ENCODE results near the gene ROR2.

ROR2 gene

DNA sequence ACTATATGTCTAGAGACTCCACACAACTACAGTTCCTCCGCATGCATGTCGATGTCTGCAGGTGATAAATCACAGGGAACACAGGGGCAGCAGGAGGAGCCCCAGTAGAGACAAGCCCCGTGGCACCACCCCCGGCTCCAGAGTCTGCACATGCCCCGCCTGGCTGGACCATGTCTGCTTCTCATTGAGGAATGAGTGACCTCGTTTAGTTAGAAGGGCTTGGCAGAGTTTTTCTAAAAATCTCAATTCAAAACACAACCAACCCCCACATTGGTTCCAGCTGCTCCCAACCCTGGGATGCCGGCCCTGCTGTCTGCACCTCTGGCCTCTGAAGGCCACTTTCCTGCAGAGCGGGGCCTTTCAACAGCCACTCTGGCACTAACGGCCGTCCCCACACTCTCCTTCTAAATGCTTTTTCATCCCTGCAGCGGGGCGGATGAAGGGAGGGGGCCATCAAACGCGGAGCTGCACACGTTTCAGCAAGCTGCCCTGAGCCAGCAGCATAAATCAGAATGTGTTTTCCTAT lies 106.3 kb downstream of the ROR2 start:
- no peaks in the 10 kb centered on the region for H4K20me1 ChIP-seq (ENCODE audit: insufficient read depth, low read length)
- H3K27me3 ChIP-seq (ENCODE audit: insufficient read depth, low read length, poor library complexity), result peaks cover 8% of the 10 kb centered on the region
- no peak overlapping the region for H3K4me2 ChIP-seq (ENCODE audit: insufficient read depth, low read length)
- no peak overlapping the region for H2AFZ ChIP-seq (ENCODE audit: low read depth, low read length)
- no peaks in the 10 kb centered on the region for H3K79me2 ChIP-seq (ENCODE audit: insufficient read depth, low read length)
- DNase-seq (no peak), ATAC-seq (ENCODE audit: insufficient read depth, low read depth) (no peak)
- H3K36me3 ChIP-seq (ENCODE audit: insufficient read depth, low read length), result no peaks in the 10 kb centered on the region
- H3K9me3 ChIP-seq (ENCODE audit: insufficient read depth, low read length, severe bottlenecking), result no peaks in the 10 kb centered on the region
- H3K4me3 ChIP-seq (ENCODE audit: low read depth in 1 of 2, low read length in 2 of 2), result no peak overlapping the region
- H3K4me1 ChIP-seq (ENCODE audit: insufficient read depth, low read length), result no peaks in the 10 kb centered on the region
- no peak overlapping the region for H3K9ac ChIP-seq (ENCODE audit: low read depth, low read length)
- no peak overlapping the region for H3K27ac ChIP-seq (ENCODE audit: low read length)
- no peak for TF ChIP-seq CTCF (IDR thresholded peaks at IDR 0.05; ENCODE audit: borderline replicate concordance, extremely low read depth, low read length, poor library complexity, severe bottlenecking)

DNA sequence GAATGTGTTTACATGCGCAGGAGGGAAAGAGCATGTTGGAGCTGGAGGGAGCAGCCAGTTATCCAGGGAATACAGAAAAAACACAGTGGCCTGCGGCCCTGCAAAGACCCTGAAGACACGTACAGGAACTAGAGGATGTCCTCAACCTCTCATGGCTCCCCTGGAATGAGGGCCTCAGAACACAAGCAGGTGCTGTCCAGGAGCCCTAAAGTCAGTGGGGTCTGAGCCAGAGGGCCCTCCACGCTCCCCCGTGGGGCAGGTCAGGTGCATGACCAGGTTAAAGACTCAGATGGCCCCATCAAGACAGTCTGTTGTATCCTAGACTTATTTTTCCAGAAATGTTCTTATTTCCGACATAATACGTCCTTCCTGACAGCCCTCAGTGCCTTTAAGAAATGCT lies 106.9 kb downstream of the ROR2 start:
- no peak overlapping the region for H3K27ac ChIP-seq (ENCODE audit: low read length)
- ATAC-seq (ENCODE audit: insufficient read depth, low read depth), result no peak
- no peaks in the 10 kb centered on the region for H3K9me3 ChIP-seq (ENCODE audit: insufficient read depth, low read length, severe bottlenecking)
- peaks cover 8% of the 10 kb centered on the region for H3K27me3 ChIP-seq (ENCODE audit: insufficient read depth, low read length, poor library complexity)
- TF ChIP-seq CTCF (IDR thresholded peaks at IDR 0.05; ENCODE audit: borderline replicate concordance, extremely low read depth, low read length, poor library complexity, severe bottlenecking), result no peak
- no peak for TF ChIP-seq EZH2 (IDR thresholded peaks at IDR 0.05; ENCODE audit: borderline replicate concordance, low read depth, low read length, severe bottlenecking)
- no peak for DNase-seq
- no peaks in the 10 kb centered on the region for H3K36me3 ChIP-seq (ENCODE audit: insufficient read depth, low read length)
- H3K79me2 ChIP-seq (ENCODE audit: insufficient read depth, low read length), result no peaks in the 10 kb centered on the region
- H3K4me2 ChIP-seq (ENCODE audit: insufficient read depth, low read length), result no peak overlapping the region
- H3K4me1 ChIP-seq (ENCODE audit: insufficient read depth, low read length), result no peaks in the 10 kb centered on the region
- H3K4me3 ChIP-seq (ENCODE audit: low read depth in 1 of 2, low read length in 2 of 2), result no peak overlapping the region
- no peak overlapping the region for H3K9ac ChIP-seq (ENCODE audit: low read depth, low read length)
- no peak overlapping the region for H2AFZ ChIP-seq (ENCODE audit: low read depth, low read length)
- no peaks in the 10 kb centered on the region for H4K20me1 ChIP-seq (ENCODE audit: insufficient read depth, low read length)

DNA sequence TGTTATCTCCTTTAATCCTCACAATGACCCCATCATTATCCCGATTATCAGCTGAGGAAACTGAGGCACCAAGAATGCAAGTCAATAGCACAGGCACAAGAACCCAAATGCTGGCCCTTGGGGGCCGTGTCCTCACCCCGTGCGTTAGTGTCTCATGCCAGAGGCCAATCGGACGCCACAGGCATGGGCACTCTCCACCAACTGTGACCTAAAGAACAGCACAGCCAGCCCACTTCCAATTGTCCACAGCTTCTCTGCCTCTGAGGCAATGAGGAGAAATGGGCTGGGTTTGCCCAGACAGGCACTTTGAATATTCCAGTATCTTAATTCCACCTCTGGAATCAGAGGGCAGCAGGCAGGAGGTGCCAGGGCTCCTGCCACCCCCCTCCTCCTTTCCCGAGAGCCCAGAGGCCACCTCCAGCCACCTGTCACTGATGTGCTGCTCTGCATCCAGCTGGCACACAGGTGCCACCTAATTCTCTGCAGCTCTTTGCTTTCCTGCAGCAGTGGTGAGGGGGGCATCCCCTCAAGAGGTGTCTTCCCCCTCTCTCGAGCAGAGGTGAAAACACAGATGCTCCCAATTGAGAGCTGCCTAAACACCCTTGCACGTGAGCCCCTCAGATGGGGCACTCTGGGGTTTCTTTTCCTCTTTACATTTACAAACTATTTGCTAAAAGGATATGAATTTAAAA lies 107.5 kb downstream of the ROR2 start:
- no peak for ATAC-seq (ENCODE audit: insufficient read depth, low read depth)
- H3K9me3 ChIP-seq (ENCODE audit: insufficient read depth, low read length, severe bottlenecking), result no peaks in the 10 kb centered on the region
- H3K4me2 ChIP-seq (ENCODE audit: insufficient read depth, low read length), result no peak overlapping the region
- H2AFZ ChIP-seq (ENCODE audit: low read depth, low read length), result no peak overlapping the region
- no peak overlapping the region for H3K27ac ChIP-seq (ENCODE audit: low read length)
- TF ChIP-seq EZH2 (IDR thresholded peaks at IDR 0.05; ENCODE audit: borderline replicate concordance, low read depth, low read length, severe bottlenecking), result no peak
- no peak for TF ChIP-seq CTCF (IDR thresholded peaks at IDR 0.05; ENCODE audit: borderline replicate concordance, extremely low read depth, low read length, poor library complexity, severe bottlenecking)
- DNase-seq, result no peak
- no peaks in the 10 kb centered on the region for H4K20me1 ChIP-seq (ENCODE audit: insufficient read depth, low read length)
- H3K27me3 ChIP-seq (ENCODE audit: insufficient read depth, low read length, poor library complexity), result peaks cover 3% of the 10 kb centered on the region
- no peak overlapping the region for H3K9ac ChIP-seq (ENCODE audit: low read depth, low read length)
- no peaks in the 10 kb centered on the region for H3K79me2 ChIP-seq (ENCODE audit: insufficient read depth, low read length)
- H3K36me3 ChIP-seq (ENCODE audit: insufficient read depth, low read length), result no peaks in the 10 kb centered on the region
- H3K4me1 ChIP-seq (ENCODE audit: insufficient read depth, low read length), result no peaks in the 10 kb centered on the region
- H3K4me3 ChIP-seq (ENCODE audit: low read depth in 1 of 2, low read length in 2 of 2), result no peak overlapping the region
